WTC11 (cell line): ENCODE measurements around the gene ZBTB7C. TPM values are rescaled to one million over a fixed set of nuclear protein-coding genes. Genes with fewer than 3 reads are reported as not detected.

Source experiments
- ATAC-seq: fragments of 200-7000 bp; cut with Tn5 transposase; 2 replicates; pipeline ENCODE4 v1.10.0; 2021; ENCODE audit warnings: mild to moderate bottlenecking, moderate library complexity
- CTCF ChIA-PET: fragments of 300-600 bp; sonication (Branson Sonifier 250); formaldehyde crosslinking; loops from one replicate; lab custom pipeline; 2021; ENCODE audit warnings: antibody characterized with exemption; lab: Charles Lee
- POLR2A ChIA-PET: fragments of 350-600 bp; sonication (Branson Sonifier 250); formaldehyde crosslinking; loops from one replicate; lab custom pipeline; 2021; ENCODE audit warnings: antibody characterized with exemption; lab: Charles Lee
- DNase-seq: peaks from one replicate; pipeline ENCODE4 v3.0.0; 2021; ENCODE audit warnings: low spot score
- H3K27ac Mint-ChIP-seq: 2 replicates; pipeline ENCODE4 v1.8.0; 2021; ENCODE audit warnings: mixed read lengths
- H3K27me3 Mint-ChIP-seq: 2 replicates; pipeline ENCODE4 v1.8.0; 2021; ENCODE audit warnings: low read depth, mild to moderate bottlenecking, moderate library complexity, mixed read lengths
- H3K36me3 Mint-ChIP-seq: 2 replicates; pipeline ENCODE4 v1.8.0; 2021; ENCODE audit warnings: mixed read lengths
- H3K4me1 Mint-ChIP-seq: 2 replicates; pipeline ENCODE4 v1.8.0; 2022; ENCODE audit warnings: mixed read lengths
- H3K4me3 Mint-ChIP-seq: 2 replicates; pipeline ENCODE4 v1.8.0; 2021; ENCODE audit warnings: mild to moderate bottlenecking, moderate library complexity, mixed read lengths
- H3K9me3 Mint-ChIP-seq: 2 replicates; pipeline ENCODE4 v1.8.0; 2021; ENCODE audit warnings: mixed read lengths
- EMX1 ChIP-seq: fragments of 250-450 bp; sonication (Bioruptor Pico); IDR thresholded peaks from 2 replicates; pipeline ENCODE4 v1.8.0; 2021; ENCODE audit warnings: mild to moderate bottlenecking
- ETV6 ChIP-seq: sonication (generic); formaldehyde crosslinking; IDR thresholded peaks from 2 replicates; pipeline ENCODE4 v1.8.1; 2022; ENCODE audit warnings: mild to moderate bottlenecking, missing genetic modification reagents
- GTF2I ChIP-seq: fragments of 250-450 bp; sonication (Bioruptor Pico); conservative IDR thresholded peaks from 2 replicates; pipeline ENCODE4 v1.4.0; 2021; ENCODE audit warnings: mild to moderate bottlenecking
- HMGA2 ChIP-seq: fragments of 250-450 bp; sonication (Bioruptor Pico); IDR thresholded peaks from 2 replicates; pipeline ENCODE4 v1.4.0; 2021; ENCODE audit warnings: mild to moderate bottlenecking, moderate library complexity
- KAT7 ChIP-seq: sonication (generic); formaldehyde crosslinking; IDR thresholded peaks from 2 replicates; pipeline ENCODE4 v1.8.1; 2023; ENCODE audit warnings: missing genetic modification reagents, mild to moderate bottlenecking, borderline replicate concordance
- MYBL2 ChIP-seq: sonication (generic); formaldehyde crosslinking; IDR thresholded peaks from 2 replicates; pipeline ENCODE4 v1.8.1; 2023; ENCODE audit warnings: mild to moderate bottlenecking, moderate library complexity, missing genetic modification reagents
- NFYB ChIP-seq: sonication (generic); formaldehyde crosslinking; conservative IDR thresholded peaks from 2 replicates; pipeline ENCODE4 v1.8.0; 2022; ENCODE audit warnings: low read depth, missing genetic modification reagents
- NR2C2 ChIP-seq: sonication (generic); formaldehyde crosslinking; IDR thresholded peaks from 2 replicates; pipeline ENCODE4 v1.8.0; 2022; ENCODE audit warnings: mild to moderate bottlenecking, missing genetic modification reagents
- OVOL2 ChIP-seq: fragments of 250-450 bp; sonication (Bioruptor Pico); IDR thresholded peaks from 2 replicates; pipeline ENCODE4 v1.9.0; 2021; ENCODE audit warnings: mild to moderate bottlenecking, borderline replicate concordance
- SMAD4 ChIP-seq: sonication (generic); formaldehyde crosslinking; IDR thresholded peaks from 2 replicates; pipeline ENCODE4 v1.8.0; 2022; ENCODE audit warnings: mild to moderate bottlenecking, missing genetic modification reagents
- ZNF138 ChIP-seq: sonication (generic); formaldehyde crosslinking; conservative IDR thresholded peaks from 2 replicates; pipeline ENCODE4 v1.8.1; 2022; ENCODE audit warnings: mild to moderate bottlenecking, moderate library complexity, missing genetic modification reagents
- ZNF219 ChIP-seq: sonication (generic); formaldehyde crosslinking; IDR thresholded peaks from 2 replicates; pipeline ENCODE4 v1.8.0; 2023; ENCODE audit warnings: missing genetic modification reagents, mild to moderate bottlenecking, borderline replicate concordance
- ZNF263 ChIP-seq: sonication (generic); formaldehyde crosslinking; IDR thresholded peaks from 2 replicates; pipeline ENCODE4 v1.8.1; 2022; ENCODE audit warnings: low read depth, mild to moderate bottlenecking, moderate library complexity, missing genetic modification reagents
- ZNF281 ChIP-seq: sonication (generic); formaldehyde crosslinking; IDR thresholded peaks from 2 replicates; pipeline ENCODE4 v1.8.0; 2023; ENCODE audit warnings: mild to moderate bottlenecking, missing genetic modification reagents
- total RNA-seq: library from RNA; stranded (reverse); gene quantifications from 3 replicates; pipeline ENCODE4 v1.2.3, GENCODE V29; 2021
- TF ChIP-seq, protein P1 (sequence below): sonication (generic); formaldehyde crosslinking; IDR thresholded peaks from 2 replicates; pipeline ENCODE4 v1.8.1; 2022; ENCODE audit warnings: missing genetic modification reagents, borderline replicate concordance
- TF ChIP-seq, protein P2 (sequence below): sonication (generic); formaldehyde crosslinking; IDR thresholded peaks from 2 replicates; pipeline ENCODE4 v1.8.1; 2022; ENCODE audit warnings: low read depth, missing genetic modification reagents, borderline replicate concordance
- TF ChIP-seq, protein P3 (sequence below): fragments of 250-450 bp; sonication (Bioruptor Pico); IDR thresholded peaks from 2 replicates; pipeline ENCODE4 v1.8.0; 2021; ENCODE audit warnings: mild to moderate bottlenecking
- TF ChIP-seq, protein P4 (sequence below): sonication (generic); formaldehyde crosslinking; IDR thresholded peaks from 2 replicates; pipeline ENCODE4 v1.8.1; 2023; ENCODE audit warnings: mild to moderate bottlenecking, missing genetic modification reagents
- TF ChIP-seq, protein P5 (sequence below): fragments of 250-450 bp; sonication (Bioruptor Pico); IDR thresholded peaks from 2 replicates; pipeline ENCODE4 v1.9.0; 2021; ENCODE audit warnings: mild to moderate bottlenecking
- TF ChIP-seq, protein P6 (sequence below): sonication (generic); formaldehyde crosslinking; IDR thresholded peaks from 2 replicates; pipeline ENCODE4 v1.8.0; 2023; ENCODE audit warnings: missing genetic modification reagents

The ZBTB7C gene
- total RNA-seq, 1 experiment from 2014 or later = 0.48 TPM

- H3K27me3 Mint-ChIP-seq = no peaks in the 10 kb centered on the region; the same call in none of the 2 replicates
- H3K4me3 Mint-ChIP-seq = no peak overlapping the region
- H3K27ac Mint-ChIP-seq = no peak overlapping the region
- TF ChIP-seq MYBL2 (no peak), ZNF263 (no peak), ZNF219 (CRISPR knock-in tag) (no peak), HMGA2 (no peak), NFYB (CRISPR knock-in tag) (no peak), OVOL2 (CRISPR knock-in tag) (no peak), SMAD4 (CRISPR knock-in tag) (no peak), KAT7 (no peak), NR2C2 (CRISPR knock-in tag) (no peak), ZNF138 (CRISPR knock-in tag) (no peak), ETV6 (CRISPR knock-in tag) (no peak)
- TF ChIP-seq, protein P1, sequence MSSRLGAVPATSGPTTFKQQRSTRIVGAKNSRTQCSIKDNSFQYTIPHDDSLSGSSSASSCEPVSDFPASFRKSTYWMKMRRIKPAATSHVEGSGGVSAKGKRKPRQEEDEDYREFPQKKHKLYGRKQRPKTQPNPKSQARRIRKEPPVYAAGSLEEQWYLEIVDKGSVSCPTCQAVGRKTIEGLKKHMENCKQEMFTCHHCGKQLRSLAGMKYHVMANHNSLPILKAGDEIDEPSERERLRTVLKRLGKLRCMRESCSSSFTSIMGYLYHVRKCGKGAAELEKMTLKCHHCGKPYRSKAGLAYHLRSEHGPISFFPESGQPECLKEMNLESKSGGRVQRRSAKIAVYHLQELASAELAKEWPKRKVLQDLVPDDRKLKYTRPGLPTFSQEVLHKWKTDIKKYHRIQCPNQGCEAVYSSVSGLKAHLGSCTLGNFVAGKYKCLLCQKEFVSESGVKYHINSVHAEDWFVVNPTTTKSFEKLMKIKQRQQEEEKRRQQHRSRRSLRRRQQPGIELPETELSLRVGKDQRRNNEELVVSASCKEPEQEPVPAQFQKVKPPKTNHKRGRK (CRISPR knock-in tag) = no peak
- TF ChIP-seq, protein P2, sequence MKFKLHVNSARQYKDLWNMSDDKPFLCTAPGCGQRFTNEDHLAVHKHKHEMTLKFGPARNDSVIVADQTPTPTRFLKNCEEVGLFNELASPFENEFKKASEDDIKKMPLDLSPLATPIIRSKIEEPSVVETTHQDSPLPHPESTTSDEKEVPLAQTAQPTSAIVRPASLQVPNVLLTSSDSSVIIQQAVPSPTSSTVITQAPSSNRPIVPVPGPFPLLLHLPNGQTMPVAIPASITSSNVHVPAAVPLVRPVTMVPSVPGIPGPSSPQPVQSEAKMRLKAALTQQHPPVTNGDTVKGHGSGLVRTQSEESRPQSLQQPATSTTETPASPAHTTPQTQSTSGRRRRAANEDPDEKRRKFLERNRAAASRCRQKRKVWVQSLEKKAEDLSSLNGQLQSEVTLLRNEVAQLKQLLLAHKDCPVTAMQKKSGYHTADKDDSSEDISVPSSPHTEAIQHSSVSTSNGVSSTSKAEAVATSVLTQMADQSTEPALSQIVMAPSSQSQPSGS (CRISPR knock-in tag) = no peak
- TF ChIP-seq, protein P3, sequence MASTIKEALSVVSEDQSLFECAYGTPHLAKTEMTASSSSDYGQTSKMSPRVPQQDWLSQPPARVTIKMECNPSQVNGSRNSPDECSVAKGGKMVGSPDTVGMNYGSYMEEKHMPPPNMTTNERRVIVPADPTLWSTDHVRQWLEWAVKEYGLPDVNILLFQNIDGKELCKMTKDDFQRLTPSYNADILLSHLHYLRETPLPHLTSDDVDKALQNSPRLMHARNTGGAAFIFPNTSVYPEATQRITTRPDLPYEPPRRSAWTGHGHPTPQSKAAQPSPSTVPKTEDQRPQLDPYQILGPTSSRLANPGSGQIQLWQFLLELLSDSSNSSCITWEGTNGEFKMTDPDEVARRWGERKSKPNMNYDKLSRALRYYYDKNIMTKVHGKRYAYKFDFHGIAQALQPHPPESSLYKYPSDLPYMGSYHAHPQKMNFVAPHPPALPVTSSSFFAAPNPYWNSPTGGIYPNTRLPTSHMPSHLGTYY (CRISPR knock-in tag) = no peak
- TF ChIP-seq, protein P4, sequence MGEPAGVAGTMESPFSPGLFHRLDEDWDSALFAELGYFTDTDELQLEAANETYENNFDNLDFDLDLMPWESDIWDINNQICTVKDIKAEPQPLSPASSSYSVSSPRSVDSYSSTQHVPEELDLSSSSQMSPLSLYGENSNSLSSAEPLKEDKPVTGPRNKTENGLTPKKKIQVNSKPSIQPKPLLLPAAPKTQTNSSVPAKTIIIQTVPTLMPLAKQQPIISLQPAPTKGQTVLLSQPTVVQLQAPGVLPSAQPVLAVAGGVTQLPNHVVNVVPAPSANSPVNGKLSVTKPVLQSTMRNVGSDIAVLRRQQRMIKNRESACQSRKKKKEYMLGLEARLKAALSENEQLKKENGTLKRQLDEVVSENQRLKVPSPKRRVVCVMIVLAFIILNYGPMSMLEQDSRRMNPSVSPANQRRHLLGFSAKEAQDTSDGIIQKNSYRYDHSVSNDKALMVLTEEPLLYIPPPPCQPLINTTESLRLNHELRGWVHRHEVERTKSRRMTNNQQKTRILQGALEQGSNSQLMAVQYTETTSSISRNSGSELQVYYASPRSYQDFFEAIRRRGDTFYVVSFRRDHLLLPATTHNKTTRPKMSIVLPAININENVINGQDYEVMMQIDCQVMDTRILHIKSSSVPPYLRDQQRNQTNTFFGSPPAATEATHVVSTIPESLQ (CRISPR knock-in tag) = no peak
- peaks cover 21% of the 10 kb centered on the region for H3K4me1 Mint-ChIP-seq
- CTCF ChIA-PET = interaction anchor here (1.2 kb wide), 1 partner anchor 90 kb away, joined by 4 read pairs; no protein-coding TSS in a partner anchor
- POLR2A ChIA-PET = no interaction called here
- DNase-seq (no peak), ATAC-seq (no peak)
- H3K9me3 Mint-ChIP-seq = no peaks in the 10 kb centered on the region
- H3K36me3 Mint-ChIP-seq = no peaks in the 10 kb centered on the region
These were observed 53.7 kb downstream of the ZBTB7C start for GRCh38 chr18:48355276-48356115.

DNA sequence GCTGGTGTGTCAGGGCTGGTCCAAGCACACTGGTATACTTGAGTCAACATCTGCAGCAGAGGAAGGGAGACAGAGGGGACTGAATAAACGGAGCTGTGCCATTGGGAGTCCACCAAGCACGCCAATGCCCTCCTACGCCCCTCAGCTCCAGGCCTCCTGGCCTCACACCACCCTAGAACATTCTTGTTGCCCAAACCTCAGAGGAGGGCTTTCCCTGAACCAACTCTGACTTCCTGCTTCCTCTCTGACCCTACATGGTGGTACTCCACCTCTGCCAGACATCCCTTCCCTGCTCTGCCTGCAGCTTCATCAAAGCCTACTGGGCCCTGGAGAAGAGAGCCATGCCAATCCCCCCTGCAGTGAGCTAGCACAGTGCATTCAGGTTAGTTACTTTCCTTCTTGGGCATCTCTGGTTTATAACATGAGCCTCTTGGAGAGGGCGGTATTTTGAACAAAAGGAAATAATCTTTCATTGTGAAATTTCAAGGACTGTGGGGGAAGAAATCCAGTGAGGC, 54.4 kb downstream of the ZBTB7C start:
- Mint-ChIP-seq H3K27me3 (no peaks in the 10 kb centered on the region; the same call in none of the 2 replicates), H3K27ac (no peak overlapping the region), H3K36me3 (no peaks in the 10 kb centered on the region), H3K9me3 (no peaks in the 10 kb centered on the region), H3K4me3 (no peak overlapping the region), H3K4me1 (peaks cover 16% of the 10 kb centered on the region)
- CTCF ChIA-PET = interaction anchor here (1.2 kb wide), 1 partner anchor 90 kb away, joined by 4 read pairs; no protein-coding TSS in a partner anchor
- TF ChIP-seq, protein P5, sequence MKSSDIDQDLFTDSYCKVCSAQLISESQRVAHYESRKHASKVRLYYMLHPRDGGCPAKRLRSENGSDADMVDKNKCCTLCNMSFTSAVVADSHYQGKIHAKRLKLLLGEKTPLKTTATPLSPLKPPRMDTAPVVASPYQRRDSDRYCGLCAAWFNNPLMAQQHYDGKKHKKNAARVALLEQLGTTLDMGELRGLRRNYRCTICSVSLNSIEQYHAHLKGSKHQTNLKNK (CRISPR knock-in tag) = no peak
- no peak for TF ChIP-seq GTF2I (CRISPR knock-in tag)
- TF ChIP-seq ZNF281 (CRISPR knock-in tag) = no peak
- TF ChIP-seq, protein P6, sequence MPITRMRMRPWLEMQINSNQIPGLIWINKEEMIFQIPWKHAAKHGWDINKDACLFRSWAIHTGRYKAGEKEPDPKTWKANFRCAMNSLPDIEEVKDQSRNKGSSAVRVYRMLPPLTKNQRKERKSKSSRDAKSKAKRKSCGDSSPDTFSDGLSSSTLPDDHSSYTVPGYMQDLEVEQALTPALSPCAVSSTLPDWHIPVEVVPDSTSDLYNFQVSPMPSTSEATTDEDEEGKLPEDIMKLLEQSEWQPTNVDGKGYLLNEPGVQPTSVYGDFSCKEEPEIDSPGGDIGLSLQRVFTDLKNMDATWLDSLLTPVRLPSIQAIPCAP (CRISPR knock-in tag) = no peak
- no peak for TF ChIP-seq EMX1 (CRISPR knock-in tag)
- POLR2A ChIA-PET = no interaction called here
- DNase-seq (no peak), ATAC-seq (no peak)
